ENCODE results near the gene TRAPPC2.

TRAPPC2 gene

GRCh38 chrX:13747836-13748235 lies 13.4 kb upstream of the TRAPPC2 start:
- Histone ChIP-seq H3K79me2 (ENCODE audit: insufficient read depth, low read length) (no peaks in the 10 kb centered on the region), H3K4me2 (ENCODE audit: low read length) (no peak overlapping the region), H3K36me3 (ENCODE audit: insufficient read depth, low read length) (peaks cover 79% of the 10 kb centered on the region), H3K9me2 (ENCODE audit: low read depth, low read length) (no peaks in the 10 kb centered on the region), H4K20me1 (ENCODE audit: insufficient read depth, low read length) (no peaks in the 10 kb centered on the region), H3K9ac (ENCODE audit: low read length) (no peak overlapping the region), H3K4me3 (ENCODE audit: low read depth, low read length, poor library complexity, severe bottlenecking) (no peak overlapping the region), H3K27ac (ENCODE audit: low read depth, low read length, poor library complexity, severe bottlenecking) (no peak overlapping the region), H3K27me3 (ENCODE audit: insufficient read depth, low read length) (no peaks in the 10 kb centered on the region), H3K9me3 (ENCODE audit: low read length) (no peaks in the 10 kb centered on the region), H3K4me1 (ENCODE audit: insufficient read depth, low read length, severe bottlenecking) (peaks cover 12% of the 10 kb centered on the region), H2AFZ (ENCODE audit: low read length) (no peak overlapping the region), H3F3A (ENCODE audit: insufficient read depth, low read length) (no peaks in the 10 kb centered on the region)
- TF ChIP-seq EZH2 (IDR thresholded peaks at IDR 0.05; ENCODE audit: borderline replicate concordance, low read length) (no peak), CTCF (IDR thresholded peaks at IDR 0.05; ENCODE audit: low read length) (peak; percentile 33; the same call in 1 of the 2 replicates)

DNA sequence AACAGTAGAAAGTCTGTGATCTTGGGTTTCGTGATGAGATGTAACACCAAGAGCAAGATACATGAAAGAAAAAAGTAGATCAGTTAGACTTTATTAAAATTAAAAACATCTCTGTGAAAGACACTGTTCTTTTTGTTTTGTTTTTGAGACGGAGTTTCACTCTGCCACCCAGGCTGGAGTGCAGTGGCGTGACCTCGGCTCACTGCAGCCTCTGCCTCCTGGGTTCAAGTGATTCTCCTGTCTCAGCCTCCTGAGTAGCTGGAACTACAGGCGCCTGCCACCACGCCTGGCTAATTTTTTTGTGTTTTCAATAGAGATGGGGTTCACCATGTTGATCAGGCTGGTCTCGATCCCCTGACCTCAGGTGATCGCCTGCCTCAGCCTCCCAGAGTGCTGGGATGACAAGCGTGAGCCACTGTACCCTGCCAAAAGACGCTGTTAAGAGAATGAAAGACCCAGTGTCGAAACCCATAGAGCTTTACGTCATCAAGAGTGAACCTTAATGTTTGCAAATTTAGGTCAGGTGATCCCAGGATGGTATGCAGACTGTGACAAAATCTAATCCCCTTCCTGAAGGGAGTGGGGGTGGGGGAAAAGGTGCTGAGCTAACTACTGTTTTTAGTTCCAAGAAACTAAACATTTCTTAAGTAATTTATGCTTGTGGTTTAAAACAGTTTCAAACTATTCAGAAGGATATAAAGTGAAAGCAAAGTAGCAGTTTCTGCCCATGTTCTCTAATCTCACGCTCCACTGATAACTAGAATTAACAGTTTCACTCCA lies 8.2 kb upstream of the TRAPPC2 start:
- H3K9me3 ChIP-seq (ENCODE audit: low read length) = no peaks in the 10 kb centered on the region
- TF ChIP-seq EZH2 (IDR thresholded peaks at IDR 0.05; ENCODE audit: borderline replicate concordance, low read length) (no peak), CTCF (IDR thresholded peaks at IDR 0.05; ENCODE audit: low read length) (no peak)
- H3K27ac ChIP-seq (ENCODE audit: low read depth, low read length, poor library complexity, severe bottlenecking) = peak overlapping the region; percentile 81
- H3K9ac ChIP-seq (ENCODE audit: low read length) = peak overlapping the region; percentile 29; the same call in 1 of the 2 replicates
- H3K9me2 ChIP-seq (ENCODE audit: low read depth, low read length) = no peaks in the 10 kb centered on the region
- H3K36me3 ChIP-seq (ENCODE audit: insufficient read depth, low read length) = peaks cover 59% of the 10 kb centered on the region
- no peaks in the 10 kb centered on the region for H3F3A ChIP-seq (ENCODE audit: insufficient read depth, low read length)
- H3K4me2 ChIP-seq (ENCODE audit: low read length) = peak overlapping the region; percentile 58
- no peaks in the 10 kb centered on the region for H3K79me2 ChIP-seq (ENCODE audit: insufficient read depth, low read length)
- H3K4me3 ChIP-seq (ENCODE audit: low read depth, low read length, poor library complexity, severe bottlenecking) = peak overlapping the region; percentile 16
- peaks cover 25% of the 10 kb centered on the region for H3K4me1 ChIP-seq (ENCODE audit: insufficient read depth, low read length, severe bottlenecking)
- no peak overlapping the region for H2AFZ ChIP-seq (ENCODE audit: low read length)
- H4K20me1 ChIP-seq (ENCODE audit: insufficient read depth, low read length) = no peaks in the 10 kb centered on the region
- no peaks in the 10 kb centered on the region for H3K27me3 ChIP-seq (ENCODE audit: insufficient read depth, low read length)

- 0 out of 2 replicates have a peak, but pooled peaks cover 2% of the 10 kb centered on the region for H3K79me2 ChIP-seq (ENCODE audit: insufficient read depth, low read length)
- no peak overlapping the region for H2AFZ ChIP-seq (ENCODE audit: low read length)
- peak overlapping the region; percentile 31; the same call in 1 of the 2 replicates for H3K9ac ChIP-seq (ENCODE audit: low read length)
- H3K4me1 ChIP-seq (ENCODE audit: insufficient read depth, low read length, severe bottlenecking) = peaks cover 34% of the 10 kb centered on the region
- H3K9me2 ChIP-seq (ENCODE audit: low read depth, low read length) = no peaks in the 10 kb centered on the region
- no peaks in the 10 kb centered on the region for H4K20me1 ChIP-seq (ENCODE audit: insufficient read depth, low read length)
- H3F3A ChIP-seq (ENCODE audit: insufficient read depth, low read length) = no peaks in the 10 kb centered on the region
- peak overlapping the region; percentile 58 for H3K4me2 ChIP-seq (ENCODE audit: low read length)
- H3K27ac ChIP-seq (ENCODE audit: low read depth, low read length, poor library complexity, severe bottlenecking) = peak overlapping the region; percentile 81
- peak overlapping the region; percentile 25 for H3K4me3 ChIP-seq (ENCODE audit: low read depth, low read length, poor library complexity, severe bottlenecking)
- no peaks in the 10 kb centered on the region for H3K27me3 ChIP-seq (ENCODE audit: insufficient read depth, low read length)
- no peaks in the 10 kb centered on the region for H3K9me3 ChIP-seq (ENCODE audit: low read length)
- TF ChIP-seq CTCF (IDR thresholded peaks at IDR 0.05; ENCODE audit: low read length) (no peak), EZH2 (IDR thresholded peaks at IDR 0.05; ENCODE audit: borderline replicate concordance, low read length) (no peak)
- peaks cover 55% of the 10 kb centered on the region for H3K36me3 ChIP-seq (ENCODE audit: insufficient read depth, low read length)
Measured at GRCh38 chrX:13741695-13742094, 7.3 kb upstream of the TRAPPC2 start.
